Transverse colon (tissue), 4 donors: ENCODE measurements around the gene SULF2. TPM values are rescaled to one million over a fixed set of nuclear protein-coding genes. Genes with fewer than 3 reads are reported as not detected.

ENCODE experiments used
- DNase-seq: peaks from one replicate; pipeline ENCODE4 v3.0.0-alpha.2; 2019
- H3K27ac ChIP-seq, 4 donors: fragments of 200-600 bp; sonication (generic); 2 replicates each; pipeline ENCODE4 v1.5.1; 2016 to 2018; ENCODE audit warnings: inconsistent platforms in 4 of 4
- H3K27me3 ChIP-seq: fragments of 200-600 bp; sonication (generic); 2 replicates; pipeline ENCODE4 v1.5.1; 2017; ENCODE audit warnings: inconsistent platforms
- H3K36me3 ChIP-seq, 4 donors: fragments of 200-600 bp; sonication (generic); 2 replicates each; pipeline ENCODE4 v1.5.1; 2017 to 2019; ENCODE audit warnings: inconsistent platforms in 4 of 4
- H3K4me1 ChIP-seq, 4 donors: fragments of 200-600 bp; sonication (generic); 2 replicates each; pipeline ENCODE4 v1.5.1; 2017 to 2020; ENCODE audit warnings: inconsistent platforms in 4 of 4
- H3K4me3 ChIP-seq, 4 donors: fragments of 200-600 bp; sonication (generic); 1 replicate in 1 of 4; 2 replicates in 3 of 4; pipeline versions ENCODE4 v1.5.1 to v1.6.1; 2017 to 2019; ENCODE audit warnings: inconsistent platforms in 4 of 4
- H3K9me3 ChIP-seq, 2 donors: fragments of 200-600 bp; sonication (generic); 2 replicates each; pipeline ENCODE4 v1.5.1; 2017 to 2019; ENCODE audit warnings: inconsistent platforms in 2 of 2
- CTCF ChIP-seq, 5 experiments: fragments of 200-600 bp in 3 of 5; fragments of 450-650 bp in 2 of 5; sonication (generic) in 3 of 5; IDR thresholded peaks; 1 replicate in 2 of 5; 2 replicates in 3 of 5; pipeline ENCODE4 v1.5.1; 2016 to 2017; ENCODE audit warnings: antibody characterized with exemption in 5 of 5, inconsistent platforms in 3 of 5, mild to moderate bottlenecking in 2 of 5, moderate library complexity in 1 of 5
- EP300 ChIP-seq: sonication (generic); formaldehyde crosslinking; IDR thresholded peaks from one replicate; pipeline ENCODE4 v1.6.1; 2017; ENCODE audit warnings: antibody characterized with exemption, low read depth
- POLR2A ChIP-seq: fragments of 450-650 bp; IDR thresholded peaks from one replicate; pipeline ENCODE4 v1.6.1; 2016; ENCODE audit warnings: antibody characterized with exemption, mild to moderate bottlenecking, moderate library complexity
- POLR2AphosphoS5 ChIP-seq, 3 donors: sonication (generic); formaldehyde crosslinking; IDR thresholded peaks; one replicate each; pipeline ENCODE4 v1.6.1; 2016; ENCODE audit warnings: antibody characterized with exemption in 3 of 3
- WGBS, 2 donors: methylation state at CpG; one replicate each; pipeline ENCODE4 v1.1.5; 2018; ENCODE audit warnings: low coverage in 1 of 2; 5-methylcytosine and 5-hydroxymethylcytosine counted together
- in situ Hi-C, 4 donors: fragments of 200-750 bp; cut with MboI; loops; one replicate each; pipeline versions ENCODE4 v1.15.0 to v1.15.1; 2017; ENCODE audit warnings: low sequenced_read_pairs in 3 of 4, low pct_ligation_motif_present in 1 of 4, low pct_unique_long_range_greater_than_20kb in 1 of 4
- intact Hi-C: fragments of 100-400 bp; cut with DNase I; formaldehyde crosslinking; loops from one replicate; pipeline ENCODE4 v1.15.1; 2023; ENCODE audit warnings: low total_unique reads
- total RNA-seq, 4 donors: library from RNA; depleted of rRNA; stranded (reverse); fragments of >200 nt; gene quantifications; one replicate each; pipeline ENCODE4 v1.1.0, GENCODE V29; 2016

SULF2 gene
- total RNA-seq, 4 donors from 2014 or later = 103 to 257 (median 191) TPM

- no peak overlapping the region for H3K4me3 ChIP-seq
- intact Hi-C loops = no loop called here
- H3K4me1 ChIP-seq = peaks cover 0 to 12% (median 0%) of the 10 kb centered on the region in 4 donors
- WGBS, 2 donors = 59 to 63% methylated on average over 3 to 4 of the region's 4 CpGs
- H3K36me3 ChIP-seq = no peaks in the 10 kb centered on the region
- in situ Hi-C loops = no loop called here
- DNase-seq = no peak
- no peaks in the 10 kb centered on the region for H3K9me3 ChIP-seq
- TF ChIP-seq POLR2A (no peak), POLR2AphosphoS5 (IDR thresholded peaks at IDR 0.05) (no peak)
- no peak overlapping the region for H3K27ac ChIP-seq
- H3K27me3 ChIP-seq = no peaks in the 10 kb centered on the region
These were observed 54.5 kb downstream of the SULF2 start for GRCh38 chr20:47730744-47731143.

GRCh38 chr20:47729472-47729871 is 55.8 kb downstream of the SULF2 start:
- Histone ChIP-seq H3K4me1 (peaks cover 0 to 15% (median 0%) of the 10 kb centered on the region in 4 donors), H3K27ac (no peak overlapping the region), H3K36me3 (no peaks in the 10 kb centered on the region), H3K9me3 (no peaks in the 10 kb centered on the region), H3K27me3 (no peaks in the 10 kb centered on the region), H3K4me3 (no peak overlapping the region)
- intact Hi-C loops = no loop called here
- WGBS, 2 donors = 93% methylated on average over 10 of the region's 10 CpGs; no CpG with 5 or more reads in 1 of the 2 donors
- in situ Hi-C loops = no loop called here
- no peak for TF ChIP-seq POLR2A
- TF ChIP-seq EP300 = no peak
- TF ChIP-seq CTCF (IDR thresholded peaks at IDR 0.05) = no peak
- TF ChIP-seq POLR2AphosphoS5 (IDR thresholded peaks at IDR 0.05) = no peak
- DNase-seq = no peak

- Histone ChIP-seq H3K9me3 (no peaks in the 10 kb centered on the region), H3K27me3 (no peaks in the 10 kb centered on the region), H3K4me3 (no peak overlapping the region), H3K36me3 (no peaks in the 10 kb centered on the region), H3K4me1 (peaks cover 0 to 15% (median 0%) of the 10 kb centered on the region in 4 donors), H3K27ac (peak overlapping the region in 3 of 4 donors; percentile 14 to 41 (median 41))
- in situ Hi-C loops (no loop called here), intact Hi-C loops (no loop called here)
- no peak for DNase-seq
- TF ChIP-seq POLR2AphosphoS5 (IDR thresholded peaks at IDR 0.05) (no peak), POLR2A (no peak), CTCF (IDR thresholded peaks at IDR 0.05) (no peak), EP300 (no peak)
- WGBS, 2 donors = 60 to 73% methylated on average over 5 to 17 of the region's 17 CpGs
These were observed 57.3 kb downstream of the SULF2 start for GRCh38 chr20:47727909-47728361.

GRCh38 chr20:47727170-47727880 is 58.0 kb downstream of the SULF2 start:
- Histone ChIP-seq H3K4me3 (no peak overlapping the region), H3K36me3 (no peaks in the 10 kb centered on the region), H3K4me1 (peaks cover 0 to 15% (median 0%) of the 10 kb centered on the region in 4 donors), H3K9me3 (no peaks in the 10 kb centered on the region), H3K27ac (peak overlapping the region in 2 of 4 donors; percentile 14 to 41), H3K27me3 (no peaks in the 10 kb centered on the region)
- TF ChIP-seq CTCF (IDR thresholded peaks at IDR 0.05) = no peak
- TF ChIP-seq POLR2A = no peak
- no peak for TF ChIP-seq POLR2AphosphoS5 (IDR thresholded peaks at IDR 0.05)
- no peak for TF ChIP-seq EP300
- WGBS, 2 donors = 52 to 73% methylated on average over 6 to 18 of the region's 18 CpGs
- in situ Hi-C loops (no loop called here), intact Hi-C loops (no loop called here)
- peak; percentile 62 for DNase-seq
